22Rv1 (cell line): Measurements from ENCODE around the gene GJD3.

ENCODE experiments used
- H3K27ac ChIP-seq: fragments of 450-650 bp; 2 replicates; pipeline ENCODE4 v1.5.1; 2017
- ZFX ChIP-seq: fragments of 450-650 bp; IDR thresholded peaks from 2 replicates; pipeline ENCODE4 v1.6.1; 2017; ENCODE audit warnings: antibody characterized with exemption, borderline replicate concordance
- TF ChIP-seq, protein P1 (sequence below): fragments of 450-650 bp; IDR thresholded peaks from 2 replicates; pipeline ENCODE4 v1.5.1; 2017; ENCODE audit warnings: mild to moderate bottlenecking

Gene GJD3

DNA sequence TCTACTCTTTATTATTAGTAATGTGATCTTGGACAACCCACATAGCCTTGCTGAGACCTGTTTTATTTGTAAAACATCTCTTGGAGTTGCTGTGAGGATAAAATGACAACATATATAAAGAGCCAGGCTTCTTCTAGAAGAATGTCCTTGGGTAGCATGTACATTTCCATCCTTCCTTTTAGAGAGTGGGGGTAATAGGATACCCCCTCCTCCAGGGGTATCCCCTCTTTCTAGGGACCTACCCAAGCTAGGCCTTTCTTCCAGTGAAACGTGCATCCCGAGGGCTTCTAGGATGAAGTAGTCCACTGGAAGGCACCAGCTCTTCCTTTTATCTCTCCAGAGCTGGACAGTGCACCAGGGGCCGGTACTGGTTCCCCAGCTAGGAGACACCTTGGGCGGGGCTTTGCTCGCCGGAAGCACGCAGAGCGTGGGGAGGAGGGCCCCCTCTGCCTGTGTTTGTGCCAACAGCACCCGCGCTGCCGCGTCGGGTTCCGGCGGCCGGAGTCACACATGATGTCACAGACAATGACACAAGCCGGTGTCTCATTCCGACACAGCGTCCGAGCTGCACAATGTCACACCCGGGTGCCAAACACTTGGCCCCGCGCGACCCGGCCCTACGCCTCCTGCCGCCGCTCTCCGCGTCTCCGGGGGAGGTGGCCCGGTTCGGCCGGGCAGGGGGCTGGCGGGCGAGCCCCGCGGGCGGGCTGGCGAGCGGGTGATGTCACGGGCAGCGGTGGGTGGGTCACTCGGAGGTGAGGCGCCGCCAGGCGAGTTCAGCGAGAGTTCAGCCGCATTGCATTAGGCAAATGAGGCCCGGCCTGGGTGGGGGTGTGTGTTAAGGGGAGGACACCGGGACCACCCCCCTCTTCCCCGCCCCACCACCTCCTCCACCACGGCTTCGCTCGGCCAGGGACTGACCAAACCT is 23.4 kb downstream of the GJD3 start:
- H3K27ac ChIP-seq, result peak overlapping the region; percentile 52
- TF ChIP-seq ZFX, result no peak
- TF ChIP-seq, protein P1, sequence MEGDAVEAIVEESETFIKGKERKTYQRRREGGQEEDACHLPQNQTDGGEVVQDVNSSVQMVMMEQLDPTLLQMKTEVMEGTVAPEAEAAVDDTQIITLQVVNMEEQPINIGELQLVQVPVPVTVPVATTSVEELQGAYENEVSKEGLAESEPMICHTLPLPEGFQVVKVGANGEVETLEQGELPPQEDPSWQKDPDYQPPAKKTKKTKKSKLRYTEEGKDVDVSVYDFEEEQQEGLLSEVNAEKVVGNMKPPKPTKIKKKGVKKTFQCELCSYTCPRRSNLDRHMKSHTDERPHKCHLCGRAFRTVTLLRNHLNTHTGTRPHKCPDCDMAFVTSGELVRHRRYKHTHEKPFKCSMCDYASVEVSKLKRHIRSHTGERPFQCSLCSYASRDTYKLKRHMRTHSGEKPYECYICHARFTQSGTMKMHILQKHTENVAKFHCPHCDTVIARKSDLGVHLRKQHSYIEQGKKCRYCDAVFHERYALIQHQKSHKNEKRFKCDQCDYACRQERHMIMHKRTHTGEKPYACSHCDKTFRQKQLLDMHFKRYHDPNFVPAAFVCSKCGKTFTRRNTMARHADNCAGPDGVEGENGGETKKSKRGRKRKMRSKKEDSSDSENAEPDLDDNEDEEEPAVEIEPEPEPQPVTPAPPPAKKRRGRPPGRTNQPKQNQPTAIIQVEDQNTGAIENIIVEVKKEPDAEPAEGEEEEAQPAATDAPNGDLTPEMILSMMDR, result 0 out of 2 replicates have a peak, but pooled peaks have one; percentile 7

DNA sequence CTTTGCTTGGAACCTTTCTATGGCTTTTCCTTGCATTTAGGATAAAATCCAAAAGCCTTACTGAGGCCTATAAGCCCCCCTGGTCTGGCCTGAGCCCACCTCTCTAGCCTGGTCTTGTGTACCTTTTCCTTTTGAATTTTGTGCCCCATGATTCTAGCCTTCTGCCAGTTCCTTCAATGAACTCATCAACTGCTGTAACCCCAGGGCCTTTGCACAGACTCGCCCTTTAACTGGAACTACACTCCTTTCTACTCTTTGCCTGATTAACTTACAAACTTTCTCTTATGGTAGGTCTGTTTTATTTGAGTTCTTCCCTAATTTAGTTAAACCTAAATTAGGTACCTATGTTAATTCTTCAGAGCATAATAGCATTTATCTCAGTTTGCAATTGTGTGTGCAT is 24.2 kb downstream of the GJD3 start:
- TF ChIP-seq, protein P1, result no peak
- no peak for TF ChIP-seq ZFX
- no peak overlapping the region for H3K27ac ChIP-seq

DNA sequence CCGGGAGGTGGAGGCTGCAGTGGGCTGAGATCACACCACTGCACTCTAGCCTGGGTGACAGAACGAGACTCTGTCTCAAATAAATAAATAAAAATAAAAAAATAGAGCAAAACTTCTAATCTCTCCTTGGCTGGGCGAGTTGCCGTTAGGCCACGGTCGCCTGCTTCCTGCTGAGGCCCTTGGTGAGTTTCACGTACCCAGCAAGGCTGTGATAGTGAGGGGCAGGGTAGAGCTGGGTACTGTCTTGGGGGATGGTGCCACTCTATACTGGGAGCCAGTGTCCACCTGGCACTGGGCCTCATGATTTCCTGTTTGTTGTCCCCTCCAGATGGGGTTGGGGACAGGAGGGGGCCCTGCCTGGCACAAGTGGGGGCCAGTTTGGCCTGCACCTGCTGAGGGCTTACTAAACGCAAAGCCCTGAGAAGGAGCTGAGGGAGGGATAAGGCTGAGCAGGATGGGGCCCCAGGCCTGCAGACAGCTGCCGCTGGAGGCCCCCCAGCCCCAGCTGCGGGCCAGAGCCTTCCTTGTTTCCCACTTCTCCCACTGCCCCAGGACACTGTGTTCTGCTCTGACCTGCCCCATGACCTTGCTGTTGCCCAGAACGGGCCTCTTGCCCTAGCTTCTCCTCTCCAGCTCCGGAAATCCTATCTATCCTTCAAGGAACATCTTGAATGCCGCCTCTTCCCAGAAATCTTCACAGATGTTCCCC is 25.4 kb downstream of the GJD3 start:
- no peak overlapping the region for H3K27ac ChIP-seq
- no peak for TF ChIP-seq ZFX
- TF ChIP-seq, protein P1, result no peak

DNA sequence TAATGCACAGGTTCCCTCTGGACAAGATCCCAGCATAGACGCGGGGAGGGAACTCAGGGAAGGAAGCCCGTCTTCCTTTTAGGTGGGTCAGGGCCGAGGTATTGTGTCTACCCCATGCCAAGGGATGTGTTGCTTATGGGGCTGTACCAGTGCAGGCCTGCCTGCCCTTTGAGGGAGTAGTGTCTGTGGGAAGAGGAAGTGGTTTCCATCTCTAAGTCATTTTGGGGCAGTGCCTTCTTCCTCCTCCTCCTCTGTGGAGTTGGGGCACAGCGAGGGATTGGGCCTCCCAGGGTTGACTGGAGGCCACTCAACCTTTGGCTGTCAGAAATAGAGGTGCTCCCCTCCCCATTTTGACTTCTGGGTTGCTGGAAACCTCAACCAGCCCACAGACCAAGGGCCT is 26.5 kb downstream of the GJD3 start:
- TF ChIP-seq, protein P1, result no peak
- TF ChIP-seq ZFX, result no peak
- H3K27ac ChIP-seq, result no peak overlapping the region

DNA sequence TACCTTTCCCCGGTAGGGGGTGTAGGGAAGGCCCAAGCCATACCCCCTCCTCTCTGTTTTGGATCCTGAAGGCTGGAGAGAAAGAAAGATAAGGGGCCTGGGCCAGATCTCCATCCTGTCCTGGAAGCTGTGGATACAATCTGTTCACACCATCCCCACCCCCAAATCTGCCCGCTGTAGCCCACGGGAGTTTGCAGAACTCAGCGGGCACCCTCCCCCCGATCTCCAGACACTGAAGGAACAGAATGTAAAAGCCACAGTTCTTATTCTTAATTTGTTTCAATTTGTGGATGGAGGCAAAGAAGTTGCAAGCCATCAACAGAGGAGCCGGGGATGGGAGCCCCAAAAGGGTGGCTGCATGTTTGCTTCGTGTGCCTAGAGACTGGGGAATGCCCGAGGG is 27.2 kb downstream of the GJD3 start:
- TF ChIP-seq ZFX, result no peak
- TF ChIP-seq, protein P1, result no peak
- no peak overlapping the region for H3K27ac ChIP-seq

DNA sequence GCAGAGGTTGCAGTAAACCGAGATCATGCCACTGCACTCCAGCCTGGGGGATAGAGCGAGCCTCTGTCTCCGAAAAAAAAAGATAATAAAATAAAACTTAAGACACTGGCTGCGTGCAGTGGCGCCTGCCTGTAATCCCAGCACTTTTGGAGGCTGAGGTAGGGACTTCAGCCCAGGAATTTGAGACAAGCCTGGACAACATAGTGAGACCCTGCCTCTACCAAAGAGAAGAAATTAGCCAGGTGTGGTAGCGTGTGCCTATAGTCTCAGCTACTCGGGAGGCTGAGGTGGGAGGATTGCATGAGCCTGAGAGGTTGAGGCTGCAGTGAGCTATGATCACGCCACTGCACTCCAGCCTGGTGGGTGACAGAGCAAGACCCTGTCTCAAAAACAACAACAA is 28.9 kb downstream of the GJD3 start:
- no peak overlapping the region for H3K27ac ChIP-seq
- no peak for TF ChIP-seq ZFX
- TF ChIP-seq, protein P1, result no peak
